Measurements from ENCODE around the gene NANS. TPM values are rescaled to one million over a fixed set of nuclear protein-coding genes. Genes with fewer than 3 reads are reported as not detected.

Gene NANS
- polyA plus RNA-seq, 1 donor (not counting 4 experiments of a cell fraction or from before 2014, with no cell fraction given): 63.1 TPM

DNA sequence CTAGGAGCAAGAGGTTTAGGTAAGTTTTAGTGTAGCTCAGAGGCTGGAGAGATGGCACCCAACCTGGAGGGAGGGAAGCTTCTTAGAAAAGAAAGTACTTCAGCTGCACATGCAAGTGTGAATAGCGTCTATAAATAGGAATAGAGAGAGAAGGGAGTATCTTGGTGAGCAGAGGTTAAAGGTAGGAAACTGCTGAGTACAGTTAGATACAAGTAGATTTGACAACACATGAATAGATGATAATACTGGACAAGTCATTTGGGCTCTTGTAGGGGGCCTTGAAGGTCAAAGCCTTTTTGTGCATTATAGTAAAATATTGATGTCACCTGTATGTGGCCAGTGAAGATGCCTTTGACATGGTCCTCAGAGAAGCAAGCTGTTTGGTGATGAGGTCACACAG is 39.2 kb upstream of the NANS start:
- Histone ChIP-seq H3K27me3 (ENCODE audit: control insufficient read depth, extremely low read depth, insufficient read depth, low read length) (no peaks in the 10 kb centered on the region), H3K36me3 (ENCODE audit: control insufficient read depth in 2 of 2, extremely low read depth in 1 of 2, insufficient read depth in 2 of 2, low read length in 2 of 2) (peaks cover 15 to 30% of the 10 kb centered on the region in 2 experiments), H3K4me1 (ENCODE audit: control insufficient read depth, extremely low read depth, insufficient read depth, low read length) (no peaks in the 10 kb centered on the region), H3K9ac (ENCODE audit: control insufficient read depth, extremely low read depth, insufficient read depth, low read length) (no peak overlapping the region), H4K20me1 (ENCODE audit: control insufficient read depth, extremely low read depth, insufficient read depth, low read length) (no peaks in the 10 kb centered on the region), H3K9me1 (ENCODE audit: control insufficient read depth, extremely low read depth, insufficient read depth, low read length) (no peaks in the 10 kb centered on the region), H3K79me2 (ENCODE audit: control insufficient read depth, insufficient read depth, low read length) (no peaks in the 10 kb centered on the region), H3K4me3 (ENCODE audit: control insufficient read depth in 2 of 3, extremely low read depth in 1 of 3, insufficient read depth in 2 of 3, low read depth in 1 of 3, low read length in 3 of 3) (no peak overlapping the region), H3K27ac (ENCODE audit: control insufficient read depth, insufficient read depth, low read length) (no peak overlapping the region), H2AFZ (ENCODE audit: control insufficient read depth, low read length) (no peak overlapping the region), H3K4me2 (ENCODE audit: control insufficient read depth, extremely low read depth, insufficient read depth, low read depth, low read length) (no peak overlapping the region), H3K9me3 (ENCODE audit: control insufficient read depth, low read depth, low read length) (no peaks in the 10 kb centered on the region)
- no peak for TF ChIP-seq EZH2 (IDR thresholded peaks at IDR 0.05; ENCODE audit: low read length)
- TF ChIP-seq, protein P1, sequence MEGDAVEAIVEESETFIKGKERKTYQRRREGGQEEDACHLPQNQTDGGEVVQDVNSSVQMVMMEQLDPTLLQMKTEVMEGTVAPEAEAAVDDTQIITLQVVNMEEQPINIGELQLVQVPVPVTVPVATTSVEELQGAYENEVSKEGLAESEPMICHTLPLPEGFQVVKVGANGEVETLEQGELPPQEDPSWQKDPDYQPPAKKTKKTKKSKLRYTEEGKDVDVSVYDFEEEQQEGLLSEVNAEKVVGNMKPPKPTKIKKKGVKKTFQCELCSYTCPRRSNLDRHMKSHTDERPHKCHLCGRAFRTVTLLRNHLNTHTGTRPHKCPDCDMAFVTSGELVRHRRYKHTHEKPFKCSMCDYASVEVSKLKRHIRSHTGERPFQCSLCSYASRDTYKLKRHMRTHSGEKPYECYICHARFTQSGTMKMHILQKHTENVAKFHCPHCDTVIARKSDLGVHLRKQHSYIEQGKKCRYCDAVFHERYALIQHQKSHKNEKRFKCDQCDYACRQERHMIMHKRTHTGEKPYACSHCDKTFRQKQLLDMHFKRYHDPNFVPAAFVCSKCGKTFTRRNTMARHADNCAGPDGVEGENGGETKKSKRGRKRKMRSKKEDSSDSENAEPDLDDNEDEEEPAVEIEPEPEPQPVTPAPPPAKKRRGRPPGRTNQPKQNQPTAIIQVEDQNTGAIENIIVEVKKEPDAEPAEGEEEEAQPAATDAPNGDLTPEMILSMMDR (optimal IDR thresholded peaks at IDR 0.05 in 1 of 3, IDR thresholded peaks at IDR 0.05 in 1 of 3, conservative IDR thresholded peaks at IDR 0.05 in 1 of 3; ENCODE audit: extremely low read depth in 1 of 3, insufficient read depth in 2 of 3, low read length in 3 of 3): no peak
- dilution Hi-C loops (cut with MboI; ENCODE audit: extremely low pct_ligation_motif_present, low sequenced_read_pairs): no loop called here
- FAIRE-seq: no peak
- no peak for DNase-seq (ENCODE audit: low read depth, low spot score)

DNA sequence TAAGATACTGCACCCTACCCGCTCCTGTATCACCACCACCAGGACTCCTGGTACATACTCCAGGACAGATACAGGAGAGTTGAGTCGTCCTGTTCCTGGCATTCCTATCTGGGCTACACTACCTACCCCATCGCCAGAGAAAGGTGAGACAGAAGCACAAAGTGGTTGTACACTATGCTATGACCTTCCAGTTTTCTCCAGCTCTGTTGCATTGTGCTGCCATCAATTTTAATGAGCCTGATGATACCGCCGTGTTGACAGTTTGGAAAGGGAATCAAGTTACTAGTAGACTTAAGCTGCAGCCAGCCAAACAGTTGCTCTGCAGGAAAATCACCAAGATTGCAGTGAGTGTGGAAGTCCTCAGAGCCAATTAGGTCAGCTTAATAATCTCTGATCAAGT is 38.2 kb upstream of the NANS start:
- Histone ChIP-seq H3K9me1 (ENCODE audit: control insufficient read depth, extremely low read depth, insufficient read depth, low read length) (no peaks in the 10 kb centered on the region), H3K9me3 (ENCODE audit: control insufficient read depth, low read depth, low read length) (no peaks in the 10 kb centered on the region), H3K27me3 (ENCODE audit: control insufficient read depth, extremely low read depth, insufficient read depth, low read length) (no peaks in the 10 kb centered on the region), H3K27ac (ENCODE audit: control insufficient read depth, insufficient read depth, low read length) (no peak overlapping the region), H3K36me3 (ENCODE audit: control insufficient read depth in 2 of 2, extremely low read depth in 1 of 2, insufficient read depth in 2 of 2, low read length in 2 of 2) (peaks cover 15 to 28% of the 10 kb centered on the region in 2 experiments), H3K4me2 (ENCODE audit: control insufficient read depth, extremely low read depth, insufficient read depth, low read depth, low read length) (no peak overlapping the region), H4K20me1 (ENCODE audit: control insufficient read depth, extremely low read depth, insufficient read depth, low read length) (no peaks in the 10 kb centered on the region), H3K9ac (ENCODE audit: control insufficient read depth, extremely low read depth, insufficient read depth, low read length) (no peak overlapping the region), H3K4me1 (ENCODE audit: control insufficient read depth, extremely low read depth, insufficient read depth, low read length) (no peaks in the 10 kb centered on the region), H2AFZ (ENCODE audit: control insufficient read depth, low read length) (no peak overlapping the region), H3K4me3 (ENCODE audit: control insufficient read depth in 2 of 3, extremely low read depth in 1 of 3, insufficient read depth in 2 of 3, low read depth in 1 of 3, low read length in 3 of 3) (no peak overlapping the region), H3K79me2 (ENCODE audit: control insufficient read depth, insufficient read depth, low read length) (no peaks in the 10 kb centered on the region)
- TF ChIP-seq, protein P1 (optimal IDR thresholded peaks at IDR 0.05 in 1 of 3, IDR thresholded peaks at IDR 0.05 in 1 of 3, conservative IDR thresholded peaks at IDR 0.05 in 1 of 3; ENCODE audit: extremely low read depth in 1 of 3, insufficient read depth in 2 of 3, low read length in 3 of 3): no peak
- TF ChIP-seq EZH2 (IDR thresholded peaks at IDR 0.05; ENCODE audit: low read length): no peak
- no peak for DNase-seq (ENCODE audit: low read depth, low spot score)
- dilution Hi-C loops (cut with MboI; ENCODE audit: extremely low pct_ligation_motif_present, low sequenced_read_pairs): no loop called here
- FAIRE-seq: no peak
